Loucy (cell line): ENCODE data around the gene PTPN5.

Source experiments
- H2AFZ ChIP-seq: fragments of 200-600 bp; sonication (generic); 2 replicates; pipeline ENCODE4 v1.6.0; 2016; ENCODE audit warnings: antibody characterized with exemption, mild to moderate bottlenecking, low read length, moderate library complexity
- H3F3A ChIP-seq: fragments of 200-600 bp; 2 replicates; pipeline ENCODE4 v1.6.0; 2016; ENCODE audit warnings: antibody characterized with exemption, low read depth, mild to moderate bottlenecking
- H3K27me3 ChIP-seq: fragments of 200-600 bp; sonication (generic); 2 replicates; pipeline ENCODE4 v1.6.1; 2014; ENCODE audit warnings: low read length, mild to moderate bottlenecking; ENCODE audit not compliant: insufficient read depth, poor library complexity, severe bottlenecking
- H3K36me3 ChIP-seq: fragments of 200-600 bp; sonication (generic); 2 replicates; pipeline ENCODE4 v1.6.1; 2016; ENCODE audit warnings: low read length; ENCODE audit not compliant: insufficient read depth
- H3K4me1 ChIP-seq: fragments of 200-600 bp; sonication (generic); 2 replicates; pipeline ENCODE4 v1.5.1; 2014; ENCODE audit warnings: low read length, mild to moderate bottlenecking; ENCODE audit not compliant: insufficient read depth, poor library complexity, severe bottlenecking
- H3K4me2 ChIP-seq: fragments of 200-600 bp; sonication (generic); 2 replicates; pipeline ENCODE4 v1.6.0; 2014; ENCODE audit warnings: antibody characterized with exemption, low read length, low read depth, mild to moderate bottlenecking; ENCODE audit not compliant: poor library complexity, severe bottlenecking
- H3K4me3 ChIP-seq: fragments of 200-600 bp; sonication (generic); 2 replicates; pipeline ENCODE4 v1.5.1; 2014; ENCODE audit warnings: low read length, mild to moderate bottlenecking, mixed read lengths; ENCODE audit not compliant: poor library complexity, severe bottlenecking
- H3K79me2 ChIP-seq: fragments of 200-600 bp; sonication (generic); 2 replicates; pipeline ENCODE4 v1.6.1; 2014; ENCODE audit warnings: low read length; ENCODE audit not compliant: insufficient read depth
- H3K9ac ChIP-seq: fragments of 200-600 bp; sonication (generic); 2 replicates; pipeline ENCODE4 v1.6.0; 2014; ENCODE audit warnings: mild to moderate bottlenecking, low read depth, low read length, moderate library complexity; ENCODE audit not compliant: poor library complexity, severe bottlenecking
- H3K9me2 ChIP-seq: fragments of 200-600 bp; sonication (generic); replicated peaks from 2 replicates; pipeline ENCODE4 v1.6.1; 2016; ENCODE audit warnings: low read depth, low read length, mixed read lengths
- H3K9me3 ChIP-seq: fragments of 200-600 bp; sonication (generic); 2 replicates; pipeline ENCODE4 v1.6.1; 2014; ENCODE audit warnings: mild to moderate bottlenecking, antibody characterized with exemption, low read length, low read depth; ENCODE audit not compliant: insufficient read depth
- H4K20me1 ChIP-seq: fragments of 200-600 bp; sonication (generic); 2 replicates; pipeline ENCODE4 v1.6.0; 2014; ENCODE audit warnings: antibody characterized with exemption, low read length, mild to moderate bottlenecking; ENCODE audit not compliant: insufficient read depth, poor library complexity, severe bottlenecking
- EZH2phosphoT487 ChIP-seq: fragments of 200-600 bp; IDR thresholded peaks from 2 replicates; pipeline ENCODE4 v1.6.1; 2018; ENCODE audit warnings: antibody characterized with exemption, mild to moderate bottlenecking, moderate library complexity, borderline replicate concordance
- TF ChIP-seq, protein P1 (sequence below): fragments of 200-600 bp; sonication (generic); conservative IDR thresholded peaks from 2 replicates; pipeline ENCODE4 v1.5.1; 2014; ENCODE audit warnings: mild to moderate bottlenecking, antibody characterized with exemption, low read length

PTPN5 gene

DNA sequence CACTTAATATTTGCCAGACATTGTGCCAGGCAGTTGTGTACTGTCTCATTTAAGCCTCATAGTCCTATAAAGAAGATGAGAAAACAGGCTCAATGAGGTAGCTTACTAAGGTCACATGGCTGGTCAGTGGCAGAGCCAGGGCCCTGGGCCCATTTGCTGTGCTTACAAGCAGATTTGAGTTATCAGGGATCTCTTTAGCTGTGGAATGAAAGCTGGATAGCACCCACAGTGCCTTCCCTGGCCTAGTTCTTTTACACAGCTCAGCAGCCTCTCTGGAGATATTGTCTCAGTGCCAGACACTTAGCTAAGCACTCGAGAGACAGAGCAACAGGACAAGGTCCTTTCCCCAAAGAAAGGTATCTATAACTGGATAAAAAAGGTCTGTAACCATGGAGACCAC is 86.9 kb downstream of the PTPN5 start:
- Histone ChIP-seq H4K20me1 (no peaks in the 10 kb centered on the region), H3K9me2 (no peaks in the 10 kb centered on the region), H3K4me3 (no peak overlapping the region), H3K4me1 (no peaks in the 10 kb centered on the region), H3K4me2 (no peak overlapping the region), H3K36me3 (no peaks in the 10 kb centered on the region), H3K79me2 (no peaks in the 10 kb centered on the region), H3K27me3 (peaks cover 40% of the 10 kb centered on the region), H3K9me3 (no peaks in the 10 kb centered on the region), H3K9ac (no peak overlapping the region), H3F3A (no peaks in the 10 kb centered on the region), H2AFZ (no peak overlapping the region)
- no peak for TF ChIP-seq EZH2phosphoT487
- TF ChIP-seq, protein P1, sequence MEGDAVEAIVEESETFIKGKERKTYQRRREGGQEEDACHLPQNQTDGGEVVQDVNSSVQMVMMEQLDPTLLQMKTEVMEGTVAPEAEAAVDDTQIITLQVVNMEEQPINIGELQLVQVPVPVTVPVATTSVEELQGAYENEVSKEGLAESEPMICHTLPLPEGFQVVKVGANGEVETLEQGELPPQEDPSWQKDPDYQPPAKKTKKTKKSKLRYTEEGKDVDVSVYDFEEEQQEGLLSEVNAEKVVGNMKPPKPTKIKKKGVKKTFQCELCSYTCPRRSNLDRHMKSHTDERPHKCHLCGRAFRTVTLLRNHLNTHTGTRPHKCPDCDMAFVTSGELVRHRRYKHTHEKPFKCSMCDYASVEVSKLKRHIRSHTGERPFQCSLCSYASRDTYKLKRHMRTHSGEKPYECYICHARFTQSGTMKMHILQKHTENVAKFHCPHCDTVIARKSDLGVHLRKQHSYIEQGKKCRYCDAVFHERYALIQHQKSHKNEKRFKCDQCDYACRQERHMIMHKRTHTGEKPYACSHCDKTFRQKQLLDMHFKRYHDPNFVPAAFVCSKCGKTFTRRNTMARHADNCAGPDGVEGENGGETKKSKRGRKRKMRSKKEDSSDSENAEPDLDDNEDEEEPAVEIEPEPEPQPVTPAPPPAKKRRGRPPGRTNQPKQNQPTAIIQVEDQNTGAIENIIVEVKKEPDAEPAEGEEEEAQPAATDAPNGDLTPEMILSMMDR = no peak

DNA sequence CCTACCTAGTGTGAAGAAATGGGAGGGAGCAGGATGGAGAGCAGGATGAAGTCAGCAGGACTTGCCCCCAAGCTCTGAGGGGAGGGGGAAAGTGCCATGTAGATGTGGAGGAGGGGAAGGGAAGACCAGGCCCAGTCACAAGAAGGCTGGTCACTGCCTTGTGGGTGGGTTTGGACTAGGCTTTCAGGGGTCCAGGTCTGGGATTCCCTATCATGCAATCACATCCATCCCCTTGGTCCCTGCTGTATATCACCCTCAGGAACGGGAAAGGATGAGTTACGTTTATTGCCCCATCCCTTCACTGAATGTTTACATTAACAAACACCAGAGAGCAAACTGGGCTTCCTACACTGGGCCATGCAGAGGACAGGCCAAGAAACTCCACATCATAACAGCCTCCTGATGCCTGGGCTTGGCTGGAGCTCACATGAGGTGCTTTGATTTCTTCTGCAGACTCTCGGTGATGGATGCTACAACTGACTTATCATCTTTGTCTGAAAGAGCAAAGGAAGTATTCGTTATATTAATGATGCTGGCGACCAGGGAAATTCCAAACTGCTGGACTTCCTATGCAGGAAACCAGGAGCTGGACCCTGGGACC is 87.5 kb downstream of the PTPN5 start:
- Histone ChIP-seq H3K9me2 (no peaks in the 10 kb centered on the region), H3K9ac (no peak overlapping the region), H3K79me2 (no peaks in the 10 kb centered on the region), H3F3A (no peaks in the 10 kb centered on the region), H3K9me3 (no peaks in the 10 kb centered on the region), H2AFZ (no peak overlapping the region), H3K27me3 (peaks cover 41% of the 10 kb centered on the region), H4K20me1 (no peaks in the 10 kb centered on the region), H3K4me2 (no peak overlapping the region), H3K36me3 (no peaks in the 10 kb centered on the region), H3K4me3 (no peak overlapping the region), H3K4me1 (peaks cover 1% of the 10 kb centered on the region)
- no peak for TF ChIP-seq EZH2phosphoT487

DNA sequence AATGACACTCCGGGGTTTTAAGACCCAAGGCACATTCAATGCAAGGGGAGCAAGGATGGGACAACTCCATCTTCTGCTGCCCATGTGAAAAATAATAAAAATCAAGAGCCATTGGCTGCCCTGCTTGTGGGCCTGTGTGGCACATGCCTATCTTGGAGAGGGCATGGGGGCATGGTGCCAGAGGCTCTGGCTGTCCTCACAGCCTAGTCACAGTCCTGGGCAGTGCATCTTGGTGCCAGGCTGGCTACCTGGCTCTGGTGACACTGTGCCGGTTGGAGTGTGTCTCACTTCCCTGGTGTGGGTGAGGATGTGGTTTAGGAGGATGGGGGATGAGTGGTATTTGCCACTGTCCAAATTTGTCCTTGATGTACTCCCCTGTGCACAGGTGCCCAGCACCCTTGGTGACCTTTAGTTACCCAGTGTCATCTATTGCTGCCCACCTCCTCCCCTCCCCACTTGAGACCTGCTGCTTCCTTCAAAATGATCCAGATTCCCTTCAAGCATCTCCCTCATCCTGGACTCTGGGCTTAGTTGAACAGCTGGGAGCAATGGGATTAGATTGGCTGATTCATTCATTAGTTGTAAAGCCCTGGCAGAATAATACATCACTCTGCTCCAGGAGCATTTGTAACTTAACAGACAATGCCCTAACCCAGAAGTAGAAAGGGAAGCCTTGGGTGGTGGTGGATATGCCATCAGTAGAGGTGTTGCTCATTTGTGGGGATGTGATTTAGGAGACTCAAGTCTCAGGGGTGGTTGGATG is 88.4 kb downstream of the PTPN5 start:
- TF ChIP-seq EZH2phosphoT487 = no peak
- TF ChIP-seq, protein P1 = no peak
- H2AFZ ChIP-seq = no peak overlapping the region
- H3K4me1 ChIP-seq = peaks cover 5% of the 10 kb centered on the region
- H3K4me3 ChIP-seq = no peak overlapping the region
- H3K36me3 ChIP-seq = no peaks in the 10 kb centered on the region
- H3K27me3 ChIP-seq = peaks cover 44% of the 10 kb centered on the region
- H3K4me2 ChIP-seq = no peak overlapping the region
- no peaks in the 10 kb centered on the region for H3K9me3 ChIP-seq
- no peak overlapping the region for H3K9ac ChIP-seq
- H3K79me2 ChIP-seq = no peaks in the 10 kb centered on the region
- no peaks in the 10 kb centered on the region for H4K20me1 ChIP-seq
- H3K9me2 ChIP-seq = no peaks in the 10 kb centered on the region
- no peaks in the 10 kb centered on the region for H3F3A ChIP-seq
